Measurements from ENCODE around the gene ZMYM2.

The ZMYM2 gene

DNA sequence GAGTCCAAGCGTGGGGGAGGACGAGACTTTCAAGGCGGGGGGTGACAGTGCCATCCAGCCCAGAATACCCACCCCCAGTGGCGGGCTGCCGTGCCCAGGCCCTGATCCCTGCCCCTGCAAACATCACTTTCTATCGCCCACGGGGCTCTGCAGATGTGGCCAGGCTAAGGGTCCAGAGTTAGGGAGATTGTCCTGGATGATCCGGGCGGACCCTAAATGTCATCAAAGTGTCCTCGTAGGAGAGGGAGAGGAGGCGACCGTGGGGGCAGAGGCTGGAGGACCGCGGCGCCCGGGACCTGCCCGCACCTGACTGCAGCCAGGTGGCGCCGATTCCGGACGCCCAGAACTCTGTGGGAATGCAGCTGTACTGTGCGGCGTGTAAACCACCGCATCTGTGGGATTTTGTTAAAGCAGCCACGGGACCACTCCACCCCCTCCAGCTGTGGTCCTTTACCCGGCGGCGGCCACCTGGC lies 170.0 kb downstream of the ZMYM2 start:
- TF ChIP-seq, protein P1, sequence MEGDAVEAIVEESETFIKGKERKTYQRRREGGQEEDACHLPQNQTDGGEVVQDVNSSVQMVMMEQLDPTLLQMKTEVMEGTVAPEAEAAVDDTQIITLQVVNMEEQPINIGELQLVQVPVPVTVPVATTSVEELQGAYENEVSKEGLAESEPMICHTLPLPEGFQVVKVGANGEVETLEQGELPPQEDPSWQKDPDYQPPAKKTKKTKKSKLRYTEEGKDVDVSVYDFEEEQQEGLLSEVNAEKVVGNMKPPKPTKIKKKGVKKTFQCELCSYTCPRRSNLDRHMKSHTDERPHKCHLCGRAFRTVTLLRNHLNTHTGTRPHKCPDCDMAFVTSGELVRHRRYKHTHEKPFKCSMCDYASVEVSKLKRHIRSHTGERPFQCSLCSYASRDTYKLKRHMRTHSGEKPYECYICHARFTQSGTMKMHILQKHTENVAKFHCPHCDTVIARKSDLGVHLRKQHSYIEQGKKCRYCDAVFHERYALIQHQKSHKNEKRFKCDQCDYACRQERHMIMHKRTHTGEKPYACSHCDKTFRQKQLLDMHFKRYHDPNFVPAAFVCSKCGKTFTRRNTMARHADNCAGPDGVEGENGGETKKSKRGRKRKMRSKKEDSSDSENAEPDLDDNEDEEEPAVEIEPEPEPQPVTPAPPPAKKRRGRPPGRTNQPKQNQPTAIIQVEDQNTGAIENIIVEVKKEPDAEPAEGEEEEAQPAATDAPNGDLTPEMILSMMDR (IDR thresholded peaks at IDR 0.05; ENCODE audit: control insufficient read depth, insufficient read depth, low read depth, low read length, missing control alignments) = no peak
- H3K4me3 ChIP-seq (ENCODE audit: control insufficient read depth, low read depth, low read length) = peak overlapping the region; percentile 50
- DNase-seq (ENCODE audit: low read depth) = no peak

DNA sequence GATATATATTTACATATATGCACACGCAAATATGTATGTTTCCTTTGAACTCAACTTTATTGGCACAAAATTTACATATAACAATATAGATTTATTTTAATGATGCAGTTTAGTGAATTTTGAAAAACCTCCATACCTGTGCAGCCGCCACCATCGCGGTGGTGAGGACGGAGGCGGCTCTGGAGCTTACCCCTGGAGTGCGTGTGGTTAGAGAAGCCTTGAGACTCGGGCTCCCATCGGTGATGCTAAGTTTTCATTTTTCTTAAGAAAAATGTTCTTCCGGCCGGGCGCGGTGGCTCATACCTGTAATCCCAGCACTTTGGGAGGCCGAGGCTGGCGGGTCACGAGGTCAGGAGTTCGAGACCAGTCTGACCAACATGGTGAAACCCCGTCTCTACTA lies 170.5 kb downstream of the ZMYM2 start:
- no peak for DNase-seq (ENCODE audit: low read depth)
- TF ChIP-seq, protein P1 (IDR thresholded peaks at IDR 0.05; ENCODE audit: control insufficient read depth, insufficient read depth, low read depth, low read length, missing control alignments) = no peak
- no peak overlapping the region for H3K4me3 ChIP-seq (ENCODE audit: control insufficient read depth, low read depth, low read length)

DNA sequence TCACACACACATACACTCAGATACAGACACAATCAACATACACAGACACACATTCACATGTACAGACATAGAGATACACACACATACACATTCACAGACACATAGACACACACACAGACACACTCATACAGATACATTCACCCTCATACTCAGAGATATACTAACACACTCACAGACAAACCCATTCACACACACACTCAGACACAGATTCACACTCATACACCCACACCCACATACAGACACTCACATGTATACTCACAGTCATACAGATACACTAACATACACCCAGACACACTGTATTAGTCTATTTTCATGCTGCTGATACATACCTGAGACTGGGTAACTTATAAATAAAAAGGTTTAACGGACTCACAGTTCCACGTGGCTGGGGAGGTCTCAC lies 171.5 kb downstream of the ZMYM2 start:
- TF ChIP-seq, protein P1 (IDR thresholded peaks at IDR 0.05; ENCODE audit: control insufficient read depth, insufficient read depth, low read depth, low read length, missing control alignments) = no peak
- no peak for DNase-seq (ENCODE audit: low read depth)
- H3K4me3 ChIP-seq (ENCODE audit: control insufficient read depth, low read depth, low read length) = no peak overlapping the region

DNA sequence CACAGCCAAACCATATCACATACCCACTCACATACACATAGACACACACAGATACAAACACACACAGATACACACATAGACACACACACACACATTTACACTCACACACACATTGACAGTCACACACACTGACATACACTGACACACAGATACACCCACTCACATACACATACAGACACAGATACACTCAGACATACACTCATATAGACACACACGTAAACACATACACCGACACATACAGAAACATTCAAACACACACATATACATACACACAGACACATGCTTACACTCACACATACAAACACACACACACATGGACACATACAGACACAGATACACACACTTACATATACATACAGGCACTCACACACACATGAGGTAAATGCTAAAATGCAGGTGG lies 172.1 kb downstream of the ZMYM2 start:
- no peak for DNase-seq (ENCODE audit: low read depth)
- TF ChIP-seq, protein P1 (IDR thresholded peaks at IDR 0.05; ENCODE audit: control insufficient read depth, insufficient read depth, low read depth, low read length, missing control alignments) = no peak
- no peak overlapping the region for H3K4me3 ChIP-seq (ENCODE audit: control insufficient read depth, low read depth, low read length)

DNA sequence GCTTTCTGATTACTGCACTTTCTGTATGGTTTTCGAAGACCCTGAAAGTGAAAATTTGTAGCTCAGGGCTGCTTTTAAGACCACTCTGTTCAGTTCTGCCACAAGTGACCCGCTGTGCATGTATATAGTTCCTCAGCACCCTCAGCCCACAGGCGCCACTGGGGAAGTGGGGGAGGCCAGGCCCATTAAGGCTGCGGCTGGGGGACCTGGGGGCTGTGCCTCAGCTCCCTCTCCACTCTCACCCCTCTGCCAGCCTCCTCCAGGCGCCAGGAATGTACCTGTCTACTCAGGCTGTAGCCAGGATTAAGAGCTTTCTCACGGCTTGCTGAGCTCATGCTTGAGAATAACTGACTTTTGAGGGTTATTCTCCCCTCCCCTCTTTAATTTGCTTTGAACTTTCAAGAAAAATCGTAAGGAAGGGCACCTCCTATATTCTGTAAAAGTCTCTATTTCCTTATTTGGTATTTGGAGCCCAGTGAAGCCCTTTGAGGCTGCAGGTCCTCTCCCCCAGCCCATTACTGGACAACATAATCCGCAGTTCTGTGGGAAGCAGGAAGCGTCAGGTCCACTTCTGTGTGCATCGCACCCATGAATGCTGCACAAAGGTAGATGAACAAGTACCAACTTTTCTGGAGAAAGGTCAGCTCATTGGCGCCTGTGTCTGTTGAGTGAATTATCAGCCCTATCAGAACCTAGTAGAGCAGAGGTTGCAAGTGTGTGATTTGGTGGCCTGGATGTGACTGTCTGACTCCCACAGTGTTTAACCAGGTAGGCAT lies 172.7 kb downstream of the ZMYM2 start:
- no peak for DNase-seq (ENCODE audit: low read depth)
- H3K4me3 ChIP-seq (ENCODE audit: control insufficient read depth, low read depth, low read length) = no peak overlapping the region
- TF ChIP-seq, protein P1 (IDR thresholded peaks at IDR 0.05; ENCODE audit: control insufficient read depth, insufficient read depth, low read depth, low read length, missing control alignments) = no peak

DNA sequence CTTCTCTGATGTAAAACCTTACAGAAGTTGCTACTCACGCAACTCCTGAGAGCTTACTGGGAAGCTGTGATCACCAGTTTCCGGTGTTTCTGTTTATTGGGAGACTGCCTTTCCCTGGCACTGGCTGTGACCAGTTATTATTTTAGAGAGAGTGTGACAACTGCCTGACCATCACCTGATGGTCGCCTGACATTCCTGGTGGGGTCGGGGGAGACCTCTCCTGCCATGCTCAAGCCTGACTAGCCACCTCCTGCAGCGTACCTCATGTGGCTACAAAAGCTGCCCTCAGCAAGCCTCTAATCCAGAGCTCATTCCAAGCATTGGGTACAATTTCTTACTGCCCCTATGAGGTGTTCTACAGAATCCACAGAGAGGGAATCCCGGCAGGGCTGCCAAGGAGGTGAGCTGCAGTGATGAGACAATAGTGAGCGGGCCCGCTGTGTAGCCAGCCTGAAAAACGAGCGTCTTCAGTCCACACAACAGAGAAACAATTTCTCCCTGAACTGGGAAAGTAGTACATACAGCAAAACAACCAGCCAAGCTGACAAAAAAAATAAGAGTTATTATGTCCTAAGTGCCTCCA lies 173.6 kb downstream of the ZMYM2 start:
- no peak for DNase-seq (ENCODE audit: low read depth)
- H3K4me3 ChIP-seq (ENCODE audit: control insufficient read depth, low read depth, low read length) = no peak overlapping the region
- TF ChIP-seq, protein P1 (IDR thresholded peaks at IDR 0.05; ENCODE audit: control insufficient read depth, insufficient read depth, low read depth, low read length, missing control alignments) = no peak

Measured in AG09309 (cell line).